NCI-H748 (cell line): ENCODE results near the gene SLC32A1.

Source experiments
- DNase-seq: peaks from one replicate; lab custom pipeline; 2025; ENCODE audit not compliant: unreplicated experiment; lab: John Stamatoyannopoulos, UW

Gene SLC32A1

GRCh38 chr20:38725148-38725901 lies 1.0 kb downstream of the SLC32A1 start:
- peak; percentile 42 for DNase-seq

GRCh38 chr20:38725931-38726803 lies 1.9 kb downstream of the SLC32A1 start:
- DNase-seq, result no peak

- peak; percentile 26 for DNase-seq
These were observed 2.7 kb downstream of the SLC32A1 start for GRCh38 chr20:38726804-38727606.

- DNase-seq, result no peak
These were observed 3.4 kb downstream of the SLC32A1 start for GRCh38 chr20:38727607-38728190.

- DNase-seq, result no peak
These were observed 4.0 kb downstream of the SLC32A1 start for GRCh38 chr20:38728191-38728781.

- peak; percentile 76 for DNase-seq
These were observed 4.8 kb downstream of the SLC32A1 start for GRCh38 chr20:38728911-38729642.

- DNase-seq, result no peak
These were observed 5.5 kb downstream of the SLC32A1 start for GRCh38 chr20:38729767-38730166.

- DNase-seq, result no peak
These were observed 6.1 kb downstream of the SLC32A1 start for GRCh38 chr20:38730167-38730988.

- peak; percentile 60 for DNase-seq
These were observed 6.9 kb downstream of the SLC32A1 start for GRCh38 chr20:38730989-38731737.

- no peak for DNase-seq
These were observed 7.4 kb downstream of the SLC32A1 start for GRCh38 chr20:38731738-38732113.

GRCh38 chr20:38732981-38733380 lies 8.7 kb downstream of the SLC32A1 start:
- DNase-seq, result no peak

- peak; percentile 33 for DNase-seq
These were observed 10.9 kb downstream of the SLC32A1 start for GRCh38 chr20:38735172-38735571.

- DNase-seq, result no peak
These were observed 13.6 kb downstream of the SLC32A1 start for GRCh38 chr20:38737887-38738286.

- DNase-seq, result no peak
These were observed 21.5 kb downstream of the SLC32A1 start for GRCh38 chr20:38745757-38746156.

GRCh38 chr20:38747495-38748096 lies 23.3 kb downstream of the SLC32A1 start:
- DNase-seq, result peak; percentile 54

GRCh38 chr20:38748097-38748860 lies 24.0 kb downstream of the SLC32A1 start, which contains the start of gene ACTR5:
ACTR5 (plus strand) TSS chr20:38748460; CDS start chr20:38748479, 19 bp downstream.
- DNase-seq, result peak; percentile 95

GRCh38 chr20:38748861-38749149 lies 24.5 kb downstream of the SLC32A1 start:
- DNase-seq, result no peak
